DOHH2 (cell line): ENCODE measurements around the gene MACROD2.
"Not testable (repeated sequence)": the region's sequence is repeated elsewhere in the genome, so short reads cannot be mapped to it uniquely, and the experiment has no call there.

Experiments
- H3F3A ChIP-seq: fragments of 200-600 bp; sonication (generic), shearing (Covaris generic); 2 replicates; pipeline ENCODE4 v1.6.0; 2016; ENCODE audit warnings: antibody characterized with exemption, mild to moderate bottlenecking; ENCODE audit not compliant: control insufficient read depth, insufficient read depth
- H3K27ac ChIP-seq: fragments of 200-600 bp; sonication (generic); 2 replicates; pipeline ENCODE4 v1.5.1; 2014; ENCODE audit warnings: low read depth, mild to moderate bottlenecking, low read length, moderate library complexity
- H3K27me3 ChIP-seq: fragments of 200-600 bp; sonication (generic); 2 replicates; pipeline ENCODE4 v1.6.1; 2014; ENCODE audit warnings: mild to moderate bottlenecking, low read length, mixed read lengths; ENCODE audit not compliant: control insufficient read depth
- H3K36me3 ChIP-seq: fragments of 200-600 bp; sonication (generic); 2 replicates; pipeline ENCODE4 v1.6.1; 2014; ENCODE audit warnings: mild to moderate bottlenecking, low read length, moderate library complexity, mixed read lengths; ENCODE audit not compliant: control insufficient read depth
- H3K4me1 ChIP-seq: fragments of 200-600 bp; sonication (generic); 2 replicates; pipeline ENCODE4 v1.6.1; 2014; ENCODE audit warnings: mild to moderate bottlenecking, low read length, mixed read lengths; ENCODE audit not compliant: control insufficient read depth
- H3K4me2 ChIP-seq: fragments of 200-600 bp; sonication (generic); 2 replicates; pipeline ENCODE4 v1.6.0; 2014; ENCODE audit warnings: mild to moderate bottlenecking, low read length, moderate library complexity
- H3K4me3 ChIP-seq: fragments of 200-600 bp; sonication (generic); 2 replicates; pipeline ENCODE4 v1.5.1; 2014; ENCODE audit warnings: mild to moderate bottlenecking, low read length, mixed read lengths
- H3K79me2 ChIP-seq: fragments of 200-600 bp; sonication (generic); 2 replicates; pipeline ENCODE4 v1.6.1; 2014; ENCODE audit warnings: mild to moderate bottlenecking, low read length, mixed read lengths; ENCODE audit not compliant: control insufficient read depth
- H3K9me2 ChIP-seq: fragments of 200-600 bp; sonication (generic); replicated peaks from 2 replicates; pipeline ENCODE4 v1.6.1; 2014; ENCODE audit warnings: mild to moderate bottlenecking, low read length, mixed read lengths; ENCODE audit not compliant: control insufficient read depth
- H3K9me3 ChIP-seq: fragments of 200-600 bp; sonication (generic); 2 replicates; pipeline ENCODE4 v1.6.1; 2014; ENCODE audit warnings: antibody characterized with exemption, low read length, mixed read lengths; ENCODE audit not compliant: control insufficient read depth, insufficient read depth
- H4K20me1 ChIP-seq: fragments of 200-600 bp; sonication (generic); 2 replicates; pipeline ENCODE4 v1.6.0; 2014; ENCODE audit warnings: low read depth, mild to moderate bottlenecking, antibody characterized with exemption, low read length, moderate library complexity; ENCODE audit not compliant: control insufficient read depth, insufficient read depth
- EZH2phosphoT487 ChIP-seq: fragments of 200-600 bp; sonication (generic); IDR thresholded peaks from 2 replicates; pipeline ENCODE4 v1.6.1; 2017; ENCODE audit warnings: borderline replicate concordance, mild to moderate bottlenecking, antibody characterized with exemption, low read length, moderate library complexity, mixed read lengths
- TF ChIP-seq, protein P1 (sequence below): fragments of 200-600 bp; sonication (generic); IDR thresholded peaks from one replicate; pipeline ENCODE4 v1.5.1; 2014; ENCODE audit warnings: antibody characterized with exemption, mild to moderate bottlenecking, low read depth, low read length; ENCODE audit not compliant: poor library complexity, severe bottlenecking

The MACROD2 gene

DNA sequence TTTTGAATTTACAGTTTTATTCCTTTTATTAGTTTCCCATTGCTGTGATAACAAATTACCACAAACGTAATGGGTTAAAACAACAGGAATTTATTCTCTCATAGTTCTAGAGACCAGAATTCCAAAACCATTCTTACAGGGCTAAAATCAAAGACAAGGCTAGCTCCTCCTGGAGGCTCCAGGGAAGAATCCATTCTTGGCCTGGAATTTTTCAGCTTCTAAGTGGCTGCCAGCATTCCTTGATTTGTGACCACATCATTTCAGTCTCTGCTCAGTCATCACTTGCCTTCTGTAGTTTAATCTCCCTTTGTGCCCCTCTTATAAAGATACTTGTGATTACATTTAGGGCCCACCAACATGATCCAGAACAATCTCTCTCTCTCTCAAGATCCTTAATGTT is 4.0 kb upstream of the MACROD2 start:
- TF ChIP-seq, protein P1, sequence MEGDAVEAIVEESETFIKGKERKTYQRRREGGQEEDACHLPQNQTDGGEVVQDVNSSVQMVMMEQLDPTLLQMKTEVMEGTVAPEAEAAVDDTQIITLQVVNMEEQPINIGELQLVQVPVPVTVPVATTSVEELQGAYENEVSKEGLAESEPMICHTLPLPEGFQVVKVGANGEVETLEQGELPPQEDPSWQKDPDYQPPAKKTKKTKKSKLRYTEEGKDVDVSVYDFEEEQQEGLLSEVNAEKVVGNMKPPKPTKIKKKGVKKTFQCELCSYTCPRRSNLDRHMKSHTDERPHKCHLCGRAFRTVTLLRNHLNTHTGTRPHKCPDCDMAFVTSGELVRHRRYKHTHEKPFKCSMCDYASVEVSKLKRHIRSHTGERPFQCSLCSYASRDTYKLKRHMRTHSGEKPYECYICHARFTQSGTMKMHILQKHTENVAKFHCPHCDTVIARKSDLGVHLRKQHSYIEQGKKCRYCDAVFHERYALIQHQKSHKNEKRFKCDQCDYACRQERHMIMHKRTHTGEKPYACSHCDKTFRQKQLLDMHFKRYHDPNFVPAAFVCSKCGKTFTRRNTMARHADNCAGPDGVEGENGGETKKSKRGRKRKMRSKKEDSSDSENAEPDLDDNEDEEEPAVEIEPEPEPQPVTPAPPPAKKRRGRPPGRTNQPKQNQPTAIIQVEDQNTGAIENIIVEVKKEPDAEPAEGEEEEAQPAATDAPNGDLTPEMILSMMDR = no peak
- TF ChIP-seq EZH2phosphoT487 = no peak
- no peak overlapping the region for H3K27ac ChIP-seq

DNA sequence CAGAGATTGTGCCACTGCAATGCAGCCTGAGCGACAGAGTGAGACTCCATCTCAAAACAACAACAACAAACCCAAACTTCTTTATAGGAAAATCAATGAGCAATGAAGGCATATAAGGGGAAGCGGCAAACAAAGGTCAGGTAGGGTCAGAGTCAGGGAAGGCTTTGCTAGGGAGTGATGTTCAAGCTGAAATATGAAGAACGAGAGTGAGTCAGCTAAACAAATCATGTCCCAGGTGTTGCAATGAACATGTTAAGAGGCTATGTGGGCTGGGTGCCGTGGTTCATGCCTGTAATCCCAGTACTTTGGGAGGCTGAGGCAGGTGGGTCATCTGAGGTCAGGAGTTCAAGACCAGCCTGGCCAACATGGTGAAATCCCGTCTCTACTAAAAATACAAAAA is 3.4 kb upstream of the MACROD2 start:
- not testable (repeated sequence) for H3K27ac ChIP-seq, H3K79me2 ChIP-seq, H3F3A ChIP-seq, H3K36me3 ChIP-seq, H3K27me3 ChIP-seq, H4K20me1 ChIP-seq, H3K4me1 ChIP-seq, H3K4me3 ChIP-seq, H3K4me2 ChIP-seq, H3K9me2 ChIP-seq
- H3K9me3 ChIP-seq = peaks cover 11% of the 10 kb centered on the region; the same call in 1 of the 2 replicates

More for the DNA sequence above, 4.0 kb upstream of the MACROD2 start:
- no peaks in the 10 kb centered on the region for H3K4me1 ChIP-seq
- H3K9me2 ChIP-seq = no peaks in the 10 kb centered on the region
- H4K20me1 ChIP-seq = no peaks in the 10 kb centered on the region
- no peaks in the 10 kb centered on the region for H3K79me2 ChIP-seq
- H3K4me3 ChIP-seq = no peak overlapping the region
- H3K36me3 ChIP-seq = no peaks in the 10 kb centered on the region
- H3F3A ChIP-seq = no peaks in the 10 kb centered on the region
- no peaks in the 10 kb centered on the region for H3K27me3 ChIP-seq
- no peak overlapping the region for H3K4me2 ChIP-seq
- peaks cover 11% of the 10 kb centered on the region; the same call in 1 of the 2 replicates for H3K9me3 ChIP-seq

DNA sequence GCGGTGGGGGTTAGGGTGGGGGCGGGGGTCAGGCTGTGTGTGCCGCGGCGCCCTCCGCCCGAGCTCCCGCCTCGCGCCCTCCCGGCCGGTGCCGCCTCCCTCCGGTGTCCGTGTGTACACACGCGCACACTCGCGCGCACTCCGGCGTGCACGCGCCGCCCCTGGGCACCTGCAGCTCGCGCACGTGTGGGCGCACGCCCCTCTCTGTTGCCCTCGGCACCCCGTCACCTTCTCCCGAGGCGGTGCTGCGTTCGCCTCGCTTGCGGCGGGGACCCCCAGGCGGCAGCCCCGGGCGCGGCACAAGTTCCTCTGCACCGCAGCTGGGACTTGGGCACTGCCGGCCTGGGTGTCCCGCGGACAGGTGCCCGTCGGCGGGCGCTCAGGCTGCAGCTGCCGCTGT is 525 bp downstream of the MACROD2 start:
- no peak for TF ChIP-seq EZH2phosphoT487
- TF ChIP-seq, protein P1 = no peak
- Histone ChIP-seq H3K4me3 (no peak overlapping the region), H3K4me2 (no peak overlapping the region), H3K27ac (no peak overlapping the region), H3K4me1 (no peaks in the 10 kb centered on the region), H3K36me3 (no peaks in the 10 kb centered on the region), H3K27me3 (no peaks in the 10 kb centered on the region), H3K9me2 (no peaks in the 10 kb centered on the region), H3F3A (no peaks in the 10 kb centered on the region), H4K20me1 (no peaks in the 10 kb centered on the region), H3K9me3 (peaks cover 11% of the 10 kb centered on the region; the same call in 1 of the 2 replicates), H3K79me2 (no peaks in the 10 kb centered on the region)

DNA sequence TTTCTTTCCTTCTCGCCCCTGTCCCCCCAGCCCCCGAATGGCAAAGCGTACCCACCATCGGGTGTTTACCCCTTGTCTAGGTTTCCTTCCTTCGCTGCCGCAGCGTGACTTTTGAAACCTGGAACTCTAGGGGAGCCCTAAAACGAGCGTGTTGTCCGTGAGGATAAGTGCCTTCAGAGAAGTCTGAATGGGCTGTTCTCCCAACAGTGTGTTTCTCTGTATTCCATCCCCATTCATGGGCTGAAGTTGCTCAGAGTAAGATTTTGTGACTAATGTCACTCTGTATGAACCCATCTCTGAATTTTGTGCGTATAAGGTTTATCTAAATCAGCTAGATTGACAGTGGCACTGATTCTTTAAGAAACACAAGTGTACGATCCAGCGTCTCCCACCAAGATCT is 949 bp downstream of the MACROD2 start:
- H3K4me2 ChIP-seq = no peak overlapping the region
- no peak overlapping the region for H3K4me3 ChIP-seq

More for the DNA sequence above, 949 bp downstream of the MACROD2 start:
- Histone ChIP-seq H3K9me2 (no peaks in the 10 kb centered on the region), H3F3A (no peaks in the 10 kb centered on the region), H3K27ac (no peak overlapping the region), H3K79me2 (no peaks in the 10 kb centered on the region), H3K36me3 (no peaks in the 10 kb centered on the region), H4K20me1 (no peaks in the 10 kb centered on the region), H3K9me3 (peaks cover 11% of the 10 kb centered on the region; the same call in 1 of the 2 replicates), H3K4me1 (no peaks in the 10 kb centered on the region), H3K27me3 (no peaks in the 10 kb centered on the region)
- TF ChIP-seq, protein P1 = no peak
- TF ChIP-seq EZH2phosphoT487 = no peak
